ENCODE results near the gene C19orf85.
"Not testable (repeated sequence)": the region's sequence is repeated elsewhere in the genome, so short reads cannot be mapped to it uniquely, and the experiment has no call there.

C19orf85 gene

GRCh38 chr19:55440411-55441105 is 24.0 kb downstream of the C19orf85 start:
- DNase-seq: no peak

GRCh38 chr19:55439052-55439451 is 25.5 kb downstream of the C19orf85 start:
- no peak for DNase-seq

- DNase-seq: no peak
Measured at GRCh38 chr19:55437410-55437809, 27.1 kb downstream of the C19orf85 start.

- DNase-seq: no peak
Measured at GRCh38 chr19:55436847-55437246, 27.7 kb downstream of the C19orf85 start.

- no peak for DNase-seq
Measured at GRCh38 chr19:55435020-55435419, 29.5 kb downstream of the C19orf85 start.

GRCh38 chr19:55434356-55434919 is 30.1 kb downstream of the C19orf85 start:
- DNase-seq: no peak

- no peak for DNase-seq
Measured at GRCh38 chr19:55433292-55433691, 31.3 kb downstream of the C19orf85 start.

- no peak for DNase-seq
Measured at GRCh38 chr19:55432241-55432959, 32.2 kb downstream of the C19orf85 start.

- DNase-seq: no peak
Measured at GRCh38 chr19:55431183-55431582, 33.4 kb downstream of the C19orf85 start.

- DNase-seq: no peak
Measured at GRCh38 chr19:55426042-55426441, 38.5 kb downstream of the C19orf85 start.

- no peak for DNase-seq
Measured at GRCh38 chr19:55424518-55424917, 40.0 kb downstream of the C19orf85 start.

GRCh38 chr19:55423225-55424005 is 41.1 kb downstream of the C19orf85 start:
- no peak for DNase-seq

GRCh38 chr19:55421281-55421680 is 43.3 kb downstream of the C19orf85 start:
- DNase-seq: not testable (repeated sequence)

- no peak for DNase-seq
Measured at GRCh38 chr19:55419624-55420236, 44.8 kb downstream of the C19orf85 start.

- no peak for DNase-seq
Measured at GRCh38 chr19:55419103-55419502, 45.4 kb downstream of the C19orf85 start.

- peak; percentile 51 for DNase-seq
Measured at GRCh38 chr19:55418185-55418584, 46.4 kb downstream of the C19orf85 start.
